ENCODE measurements around the gene ITIH3.
A peak's percentile ranks its signal among the peaks of the same experiment; 100 is the strongest.

Gene ITIH3

GRCh38 chr3:52817860-52818259 lies 23.3 kb downstream of the ITIH3 start:
- H3K4me3 ChIP-seq (ENCODE audit: low read depth, low read length), result no peak overlapping the region
- TF ChIP-seq CTCF (IDR thresholded peaks at IDR 0.05; ENCODE audit: low read depth, low read length), result no peak

- TF ChIP-seq CTCF (IDR thresholded peaks at IDR 0.05; ENCODE audit: low read depth, low read length), result no peak
- no peak overlapping the region for H3K4me3 ChIP-seq (ENCODE audit: low read depth, low read length)
Measured at GRCh38 chr3:52819936-52820335, 25.3 kb downstream of the ITIH3 start.

- TF ChIP-seq CTCF (IDR thresholded peaks at IDR 0.05; ENCODE audit: low read depth, low read length), result peak; percentile 71
- no peak overlapping the region for H3K4me3 ChIP-seq (ENCODE audit: low read depth, low read length)
Measured at GRCh38 chr3:52820736-52821135, 26.1 kb downstream of the ITIH3 start.

- no peak overlapping the region for H3K4me3 ChIP-seq (ENCODE audit: low read depth, low read length)
- TF ChIP-seq CTCF (IDR thresholded peaks at IDR 0.05; ENCODE audit: low read depth, low read length), result no peak
Measured at GRCh38 chr3:52822363-52822762, 27.8 kb downstream of the ITIH3 start.

GRCh38 chr3:52824037-52824436 lies 29.4 kb downstream of the ITIH3 start:
- no peak for TF ChIP-seq CTCF (IDR thresholded peaks at IDR 0.05; ENCODE audit: low read depth, low read length)
- H3K4me3 ChIP-seq (ENCODE audit: low read depth, low read length), result no peak overlapping the region

- no peak overlapping the region for H3K4me3 ChIP-seq (ENCODE audit: low read depth, low read length)
- no peak for TF ChIP-seq CTCF (IDR thresholded peaks at IDR 0.05; ENCODE audit: low read depth, low read length)
Measured at GRCh38 chr3:52827441-52827840, 32.8 kb downstream of the ITIH3 start.

GRCh38 chr3:52827866-52828376 lies 33.3 kb downstream of the ITIH3 start:
- TF ChIP-seq CTCF (IDR thresholded peaks at IDR 0.05; ENCODE audit: low read depth, low read length), result no peak
- H3K4me3 ChIP-seq (ENCODE audit: low read depth, low read length), result no peak overlapping the region

Data from WI38 (cell line).